Activated CD8-positive, alpha-beta T cell treated with anti-CD3 and anti-CD28 coated beads for 36 hours (primary cell): Measurements from ENCODE around the gene COQ6. TPM values are rescaled to one million over a fixed set of nuclear protein-coding genes. Genes with fewer than 3 reads are reported as not detected.

Source experiments
- ATAC-seq: fragments of 200-7000 bp; cut with Tn5 transposase; one replicate; pipeline ENCODE4 v1.10.0; 2021; ENCODE audit warnings: mild to moderate bottlenecking, moderate library complexity
- CTCF ChIA-PET: fragments of 350-600 bp; sonication (Branson Sonifier 250); formaldehyde crosslinking; loops from one replicate; lab custom pipeline; 2021; ENCODE audit warnings: antibody characterized with exemption; lab: Charles Lee
- POLR2A ChIA-PET: fragments of 350-600 bp; sonication (Branson Sonifier 250); formaldehyde crosslinking; loops from one replicate; lab custom pipeline; 2021; ENCODE audit warnings: antibody characterized with exemption; lab: Charles Lee
- DNase-seq: peaks from one replicate; pipeline ENCODE4 v3.0.0-alpha.2; 2020
- H3K27ac Mint-ChIP-seq: one replicate; pipeline ENCODE4 v1.8.0; 2021; ENCODE audit warnings: mild to moderate bottlenecking, mixed read lengths
- H3K27me3 Mint-ChIP-seq: one replicate; pipeline ENCODE4 v1.8.0; 2021; ENCODE audit warnings: mixed read lengths
- H3K36me3 Mint-ChIP-seq: one replicate; pipeline ENCODE4 v1.8.0; 2021; ENCODE audit warnings: low read depth, mixed read lengths
- H3K4me1 Mint-ChIP-seq: one replicate; pipeline ENCODE4 v1.8.0; 2021; ENCODE audit warnings: low read depth, mixed read lengths
- H3K4me3 Mint-ChIP-seq: one replicate; pipeline ENCODE4 v1.8.0; 2021; ENCODE audit warnings: mild to moderate bottlenecking, moderate library complexity, mixed read lengths
- H3K9me3 Mint-ChIP-seq: one replicate; pipeline ENCODE4 v1.8.0; 2021; ENCODE audit warnings: mixed read lengths
- intact Hi-C: fragments of 100-400 bp; cut with micrococcal nuclease; formaldehyde crosslinking; loops from one replicate; pipeline ENCODE4 v1.10.0; 2022
- total RNA-seq, 2 experiments: library from RNA; stranded (reverse); gene quantifications; one replicate each; pipeline ENCODE4 v1.2.3, GENCODE V29; 2021
- TF ChIP-seq, protein P1 (sequence below): fragments of 200-600 bp; IDR thresholded peaks from one replicate; pipeline ENCODE4 v1.8.0; 2022; ENCODE audit warnings: antibody characterized with exemption, mild to moderate bottlenecking

The COQ6 gene
- total RNA-seq, 2 experiments from 2014 or later: 20.2 to 23.2 TPM

DNA sequence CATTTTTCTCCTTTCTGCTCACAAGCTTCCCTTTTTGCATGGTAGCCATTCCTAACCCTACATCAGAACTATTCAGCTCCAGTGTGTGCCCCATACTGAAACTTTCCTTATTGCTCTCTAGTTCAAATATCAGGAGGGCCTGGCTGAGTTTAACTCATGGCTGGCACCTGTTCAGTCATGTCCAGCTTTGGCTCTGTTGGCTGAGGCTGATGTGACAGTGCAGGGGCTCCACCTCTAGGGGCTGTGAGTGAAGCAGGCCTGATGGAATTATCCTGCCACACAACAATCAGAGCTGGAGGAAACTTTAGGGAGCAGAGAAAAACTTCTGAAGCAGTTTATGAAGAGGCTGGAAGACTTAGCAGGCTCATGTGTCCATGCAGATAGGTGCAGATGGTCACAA, 8.5 kb downstream of the COQ6 start:
- intact Hi-C loops: no loop called here
- CTCF ChIA-PET: interaction anchor here (0.6 kb wide), 1 partner anchor 49 kb away, joined by 3 read pairs; no protein-coding TSS in a partner anchor
- Mint-ChIP-seq H3K36me3 (peaks cover 38% of the 10 kb centered on the region), H3K4me3 (no peak overlapping the region), H3K4me1 (no peaks in the 10 kb centered on the region), H3K9me3 (no peaks in the 10 kb centered on the region), H3K27ac (peak overlapping the region; percentile 28), H3K27me3 (no peaks in the 10 kb centered on the region)
- POLR2A ChIA-PET: interaction anchor here (1.3 kb wide), 1 partner anchor 11 kb away, joined by 4 read pairs; no protein-coding TSS in a partner anchor
- TF ChIP-seq, protein P1, sequence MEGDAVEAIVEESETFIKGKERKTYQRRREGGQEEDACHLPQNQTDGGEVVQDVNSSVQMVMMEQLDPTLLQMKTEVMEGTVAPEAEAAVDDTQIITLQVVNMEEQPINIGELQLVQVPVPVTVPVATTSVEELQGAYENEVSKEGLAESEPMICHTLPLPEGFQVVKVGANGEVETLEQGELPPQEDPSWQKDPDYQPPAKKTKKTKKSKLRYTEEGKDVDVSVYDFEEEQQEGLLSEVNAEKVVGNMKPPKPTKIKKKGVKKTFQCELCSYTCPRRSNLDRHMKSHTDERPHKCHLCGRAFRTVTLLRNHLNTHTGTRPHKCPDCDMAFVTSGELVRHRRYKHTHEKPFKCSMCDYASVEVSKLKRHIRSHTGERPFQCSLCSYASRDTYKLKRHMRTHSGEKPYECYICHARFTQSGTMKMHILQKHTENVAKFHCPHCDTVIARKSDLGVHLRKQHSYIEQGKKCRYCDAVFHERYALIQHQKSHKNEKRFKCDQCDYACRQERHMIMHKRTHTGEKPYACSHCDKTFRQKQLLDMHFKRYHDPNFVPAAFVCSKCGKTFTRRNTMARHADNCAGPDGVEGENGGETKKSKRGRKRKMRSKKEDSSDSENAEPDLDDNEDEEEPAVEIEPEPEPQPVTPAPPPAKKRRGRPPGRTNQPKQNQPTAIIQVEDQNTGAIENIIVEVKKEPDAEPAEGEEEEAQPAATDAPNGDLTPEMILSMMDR: no peak
- no peak for DNase-seq
- ATAC-seq: no peak

DNA sequence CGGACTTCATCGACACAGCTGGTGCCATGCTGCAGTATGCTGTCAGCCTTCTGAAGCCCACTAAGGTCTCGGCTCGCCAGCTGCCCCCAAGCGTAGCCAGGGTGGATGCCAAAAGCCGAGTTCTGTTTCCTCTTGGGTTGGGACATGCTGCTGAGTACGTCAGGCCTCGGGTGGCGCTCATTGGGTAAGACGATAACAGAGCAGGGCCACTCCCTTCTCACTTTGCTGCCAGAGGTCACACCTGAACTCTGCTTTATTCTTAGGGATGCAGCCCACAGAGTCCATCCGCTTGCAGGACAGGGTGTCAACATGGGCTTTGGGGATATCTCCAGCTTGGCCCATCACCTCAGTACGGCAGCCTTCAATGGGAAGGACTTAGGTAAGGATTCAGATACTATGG, 11.1 kb downstream of the COQ6 start:
- no peak for DNase-seq
- CTCF ChIA-PET: no interaction called here

DNA sequence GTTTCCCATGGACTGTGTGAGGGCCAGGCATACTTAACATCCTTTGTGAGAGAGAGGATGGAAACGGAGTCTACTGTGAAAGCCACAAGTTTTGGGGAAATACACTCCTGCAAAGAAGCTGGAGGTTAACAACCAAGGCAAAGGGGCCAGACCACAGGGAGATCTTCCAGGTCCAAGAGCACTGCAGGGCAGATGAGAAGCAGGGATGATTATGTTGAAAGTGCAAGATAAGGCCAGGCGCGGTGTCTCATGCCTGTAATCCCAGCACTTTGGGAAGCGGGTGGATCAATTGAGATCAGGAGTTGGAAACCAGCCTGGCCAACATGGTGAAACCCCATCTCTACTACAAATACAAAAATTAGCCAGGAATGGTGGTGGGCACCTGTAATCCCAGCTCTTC, 15.1 kb downstream of the COQ6 start:
- TF ChIP-seq, protein P1: no peak
- ChIA-PET CTCF (no interaction called here), POLR2A (no interaction called here)
- no peaks in the 10 kb centered on the region for H3K4me1 Mint-ChIP-seq
- DNase-seq: no peak
- peaks cover 31% of the 10 kb centered on the region for H3K36me3 Mint-ChIP-seq
- no peaks in the 10 kb centered on the region for H3K27me3 Mint-ChIP-seq
- H3K4me3 Mint-ChIP-seq: no peak overlapping the region
- intact Hi-C loops: loop anchor here (10.0 kb wide), 1 partner anchor 70 kb away; no protein-coding TSS in a partner anchor
- ATAC-seq: no peak
- H3K27ac Mint-ChIP-seq: no peak overlapping the region
- H3K9me3 Mint-ChIP-seq: no peaks in the 10 kb centered on the region

More for the DNA sequence above, 11.1 kb downstream of the COQ6 start:
- Mint-ChIP-seq H3K27me3 (no peaks in the 10 kb centered on the region), H3K4me1 (no peaks in the 10 kb centered on the region), H3K36me3 (peaks cover 28% of the 10 kb centered on the region), H3K4me3 (no peak overlapping the region), H3K9me3 (no peaks in the 10 kb centered on the region), H3K27ac (no peak overlapping the region)
- TF ChIP-seq, protein P1: no peak
- POLR2A ChIA-PET: no interaction called here
- intact Hi-C loops: loop anchor here (10.0 kb wide), 1 partner anchor 74 kb away; no protein-coding TSS in a partner anchor
- ATAC-seq: no peak

DNA sequence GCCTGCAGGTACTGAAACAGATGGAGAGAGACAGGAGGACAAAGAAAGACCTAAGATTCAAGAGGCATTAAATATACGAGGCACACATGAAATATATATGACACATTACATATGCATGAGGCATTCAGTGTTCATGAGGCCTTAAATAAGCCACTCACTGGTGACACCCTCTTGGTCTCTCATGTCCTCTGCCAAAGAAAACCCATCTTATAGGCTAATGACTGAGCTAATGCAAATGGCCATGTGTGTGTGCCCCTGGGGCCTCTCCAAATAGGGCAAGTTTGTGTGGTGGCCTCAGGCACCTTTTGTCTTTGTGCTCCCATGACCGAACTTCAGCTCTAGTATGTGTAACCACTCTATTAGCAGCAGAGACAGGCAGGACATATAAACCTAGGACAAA, 18.8 kb downstream of the COQ6 start:
- H3K4me3 Mint-ChIP-seq: no peak overlapping the region
- H3K9me3 Mint-ChIP-seq: no peaks in the 10 kb centered on the region
- intact Hi-C loops: loop anchor here (10.0 kb wide), 1 partner anchor 66 kb away; no protein-coding TSS in a partner anchor
- H3K36me3 Mint-ChIP-seq: peaks cover 16% of the 10 kb centered on the region
- H3K4me1 Mint-ChIP-seq: no peaks in the 10 kb centered on the region
- no peaks in the 10 kb centered on the region for H3K27me3 Mint-ChIP-seq
- DNase-seq: no peak
- TF ChIP-seq, protein P1: no peak
- no peak for ATAC-seq
- no peak overlapping the region for H3K27ac Mint-ChIP-seq
- CTCF ChIA-PET: no interaction called here
- POLR2A ChIA-PET: no interaction called here

DNA sequence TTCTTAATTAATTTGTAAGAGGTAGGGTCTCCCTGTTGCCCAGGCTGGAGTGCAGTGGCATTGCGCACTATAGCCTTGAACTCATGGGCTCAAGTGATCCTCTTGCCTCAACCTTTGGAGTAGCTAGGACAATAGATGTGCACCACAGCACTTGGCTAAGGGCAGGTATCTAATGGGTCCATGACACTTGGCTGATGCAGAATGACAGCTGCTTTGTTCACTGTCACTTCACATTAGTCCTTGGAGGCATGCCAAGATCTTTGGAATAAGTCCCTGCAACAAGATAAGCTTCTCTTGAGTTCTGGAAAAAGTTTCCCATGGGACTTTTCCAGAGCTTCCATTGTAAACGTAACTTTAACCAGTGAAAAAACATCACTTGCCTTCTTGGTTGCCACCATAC, 23.4 kb downstream of the COQ6 start:
- Mint-ChIP-seq H3K4me1 (no peaks in the 10 kb centered on the region), H3K27me3 (no peaks in the 10 kb centered on the region), H3K36me3 (peaks cover 13% of the 10 kb centered on the region), H3K4me3 (no peak overlapping the region), H3K9me3 (no peaks in the 10 kb centered on the region), H3K27ac (no peak overlapping the region)
- TF ChIP-seq, protein P1: no peak
- no peak for ATAC-seq
- intact Hi-C loops: no loop called here
- no peak for DNase-seq
- ChIA-PET CTCF (no interaction called here), POLR2A (interaction anchor here (0.6 kb wide), 1 partner anchor 11 kb away, joined by 3 read pairs; no protein-coding TSS in a partner anchor)
